K562 treated with DMSO at 1 percent for 24 hours (cell line): Measurements from ENCODE around the gene RNU5B-1. TPM values are rescaled to one million over a fixed set of nuclear protein-coding genes. Genes with fewer than 3 reads are reported as not detected.

Experiments used
- total RNA-seq: library from RNA; unstranded; fragments of 300-600 nt; gene quantifications from 2 replicates; pipeline ENCODE4 v1.2.3, GENCODE V29; 2022; ENCODE audit warnings: low read depth; ENCODE audit not compliant: insufficient read depth

The RNU5B-1 gene
- not detected in 2 replicates for total RNA-seq

DNA sequence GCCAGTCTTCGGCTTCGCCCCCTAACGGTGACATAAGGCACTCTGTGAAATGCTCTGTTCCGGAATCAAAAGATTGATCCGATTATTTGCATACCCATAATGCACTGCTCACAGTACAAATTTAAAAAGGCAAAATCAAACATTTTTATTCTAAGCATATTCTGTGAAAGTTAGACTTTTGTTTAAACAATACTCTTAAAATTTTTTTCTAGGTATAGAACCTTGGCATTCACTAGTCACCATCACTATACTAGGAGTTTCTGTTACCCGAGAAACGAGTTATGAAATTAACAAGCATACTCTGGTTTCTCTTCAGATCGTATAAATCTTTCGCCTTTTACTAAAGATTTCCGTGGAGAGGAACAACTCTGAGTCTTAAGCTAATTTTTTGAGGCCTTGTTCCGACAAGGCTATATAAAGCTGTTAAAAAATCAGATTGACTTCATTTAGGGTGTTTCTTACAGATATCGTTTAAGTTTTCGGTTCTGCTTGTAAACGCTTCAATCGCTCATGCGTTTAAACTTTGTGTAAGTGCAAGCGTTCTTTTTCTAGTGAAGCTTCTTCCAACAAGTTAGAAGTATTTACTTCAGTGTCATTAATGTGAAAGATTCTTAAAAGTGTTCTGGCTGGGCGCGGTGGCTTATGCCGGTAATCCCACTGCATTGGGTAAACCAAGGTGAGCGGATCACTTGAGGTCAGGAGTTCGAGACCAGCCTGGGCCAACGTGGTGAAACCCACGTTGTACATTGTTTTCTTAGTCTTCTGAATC, at the start of gene RNU5B-1:
TSS of gene RNU5B-1 (plus strand) at position 297 of the 769 bp plus-strand sequence.

DNA sequence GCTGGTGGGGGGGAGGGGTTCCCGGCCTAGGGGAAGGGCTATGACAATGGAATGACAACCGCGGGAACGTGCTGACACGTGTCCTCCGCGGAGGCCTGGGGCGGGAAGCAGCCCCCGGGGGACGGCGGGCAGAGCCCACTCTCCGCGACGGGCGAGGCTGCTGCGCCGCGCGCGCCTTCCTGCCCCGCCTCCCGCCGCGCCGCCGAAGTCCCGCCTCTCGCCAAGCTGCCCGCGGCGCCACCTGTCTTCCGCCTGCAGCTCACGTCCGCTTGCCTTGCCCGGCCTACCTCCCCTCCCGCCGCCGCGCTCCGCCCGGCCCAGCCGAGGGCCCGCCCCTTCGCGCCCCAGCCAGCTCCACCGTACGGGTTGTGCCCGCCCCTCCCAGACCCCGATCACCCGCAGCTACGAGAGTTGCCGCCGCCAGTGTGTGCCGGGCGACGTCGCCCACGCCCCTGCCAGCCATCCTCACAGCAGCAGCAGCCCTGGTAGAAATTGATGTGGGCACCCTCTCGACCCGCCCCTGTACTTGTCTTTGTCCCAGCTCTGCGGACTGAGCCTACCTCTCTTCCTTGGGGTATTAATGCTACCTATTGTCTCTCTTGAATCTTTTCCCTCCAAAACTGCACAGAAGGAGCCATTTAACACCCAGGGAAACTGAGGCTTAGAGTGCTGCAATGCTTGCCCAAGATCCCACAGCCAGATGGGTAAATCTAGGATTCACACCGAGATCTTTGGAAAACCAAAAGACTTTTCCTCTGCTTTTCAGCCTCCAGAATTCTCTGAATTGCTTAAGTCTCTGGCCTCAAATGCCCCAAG, 17.6 kb upstream of the RNU5B-1 start, which contains the start of gene PARP16:
TSS of gene PARP16 (minus strand) at position 180 of the 816 bp plus-strand sequence. CDS start 457 bp downstream, outside the sequence.

Other genes with a start within 250 kb of the RNU5B-1 start
- gene RASL12, start 236.7 kb upstream of the RNU5B-1 start, total RNA-seq = not detected in 2 replicates
- gene KBTBD13, start 227.9 kb upstream of the RNU5B-1 start, total RNA-seq = 0.17 TPM in 1 of 2 replicates, not detected in the other
- gene UBAP1L, start 189.5 kb upstream of the RNU5B-1 start, total RNA-seq = 1.1 and 1.6 TPM in 2 replicates
- gene PDCD7, start 170.9 kb upstream of the RNU5B-1 start, total RNA-seq = 34.8 and 35.7 TPM in 2 replicates
- gene CLPX, start 119.3 kb upstream of the RNU5B-1 start, total RNA-seq = 31.3 and 37.9 TPM in 2 replicates
- 0.03 TPM in 1 of 2 replicates, not detected in the other for gene CILP, start 93.2 kb upstream of the RNU5B-1 start, total RNA-seq
- gene PARP16, start 17.8 kb upstream of the RNU5B-1 start, total RNA-seq = 18.4 and 19.1 TPM in 2 replicates
- not detected in 2 replicates for gene RNU5A-1, start 8.6 kb upstream of the RNU5B-1 start, total RNA-seq
- gene IGDCC3, start 73.3 kb downstream of the RNU5B-1 start, total RNA-seq = not detected in 2 replicates
- gene IGDCC4, start 118.3 kb downstream of the RNU5B-1 start, total RNA-seq = 0.06 TPM in 1 of 2 replicates, not detected in the other
- 15.0 and 19.3 TPM in 2 replicates for gene DPP8, start 213.0 kb downstream of the RNU5B-1 start, total RNA-seq
- 41.5 and 46.6 TPM in 2 replicates for gene HACD3, start 225.8 kb downstream of the RNU5B-1 start, total RNA-seq